ENCODE data around the gene FOXO1.

DNA sequence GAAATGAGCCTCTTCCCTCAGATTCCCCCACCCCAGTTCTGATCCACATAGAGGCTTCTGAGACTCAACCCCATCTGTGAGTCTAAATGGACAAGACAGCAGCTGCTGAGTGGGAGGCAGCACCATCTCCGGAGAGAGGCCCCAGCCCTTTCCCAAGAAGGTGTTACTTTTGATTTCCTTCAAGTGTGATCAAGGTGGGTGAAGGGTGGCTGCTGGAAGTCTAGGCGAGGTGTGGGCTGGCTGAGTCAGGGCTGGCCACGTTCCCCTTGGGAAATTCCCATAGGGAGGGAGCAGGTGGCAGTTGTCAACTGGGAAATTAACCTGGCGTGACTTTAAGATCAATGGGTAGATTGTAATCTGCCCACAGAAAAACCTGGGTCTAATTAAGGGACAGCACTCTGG lies 148.0 kb downstream of the FOXO1 start:
- TF ChIP-seq POLR2A (IDR thresholded peaks at IDR 0.05), result no peak
- TF ChIP-seq, protein P1, sequence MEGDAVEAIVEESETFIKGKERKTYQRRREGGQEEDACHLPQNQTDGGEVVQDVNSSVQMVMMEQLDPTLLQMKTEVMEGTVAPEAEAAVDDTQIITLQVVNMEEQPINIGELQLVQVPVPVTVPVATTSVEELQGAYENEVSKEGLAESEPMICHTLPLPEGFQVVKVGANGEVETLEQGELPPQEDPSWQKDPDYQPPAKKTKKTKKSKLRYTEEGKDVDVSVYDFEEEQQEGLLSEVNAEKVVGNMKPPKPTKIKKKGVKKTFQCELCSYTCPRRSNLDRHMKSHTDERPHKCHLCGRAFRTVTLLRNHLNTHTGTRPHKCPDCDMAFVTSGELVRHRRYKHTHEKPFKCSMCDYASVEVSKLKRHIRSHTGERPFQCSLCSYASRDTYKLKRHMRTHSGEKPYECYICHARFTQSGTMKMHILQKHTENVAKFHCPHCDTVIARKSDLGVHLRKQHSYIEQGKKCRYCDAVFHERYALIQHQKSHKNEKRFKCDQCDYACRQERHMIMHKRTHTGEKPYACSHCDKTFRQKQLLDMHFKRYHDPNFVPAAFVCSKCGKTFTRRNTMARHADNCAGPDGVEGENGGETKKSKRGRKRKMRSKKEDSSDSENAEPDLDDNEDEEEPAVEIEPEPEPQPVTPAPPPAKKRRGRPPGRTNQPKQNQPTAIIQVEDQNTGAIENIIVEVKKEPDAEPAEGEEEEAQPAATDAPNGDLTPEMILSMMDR (IDR thresholded peaks at IDR 0.05), result no peak
